GM19240 (cell line): ENCODE data around the gene CXCR5.
"Not testable (repeated sequence)": the region's sequence is repeated elsewhere in the genome, so short reads cannot be mapped to it uniquely, and the experiment has no call there.

Experiments
- DNase-seq: peaks from one replicate; pipeline ENCODE4 v3.0.0; 2011; ENCODE audit warnings: low spot score; ENCODE audit not compliant: insufficient read length

CXCR5 gene

GRCh38 chr11:118883368-118884071 is at the start of gene CXCR5:
CXCR5 (plus strand) TSS chr11:118883892; CDS start chr11:118883942, 50 bp downstream.
- DNase-seq: no peak

GRCh38 chr11:118834427-118835028 is 49.2 kb upstream of the CXCR5 start:
- no peak for DNase-seq

- DNase-seq: no peak
Observed at GRCh38 chr11:118837868-118838267, 45.8 kb upstream of the CXCR5 start.

- no peak for DNase-seq
Observed at GRCh38 chr11:118838905-118839553, 44.7 kb upstream of the CXCR5 start.

- DNase-seq: no peak
Observed at GRCh38 chr11:118841469-118842242, 42.0 kb upstream of the CXCR5 start.

- no peak for DNase-seq
Observed at GRCh38 chr11:118842369-118842768, 41.3 kb upstream of the CXCR5 start.

GRCh38 chr11:118842843-118843242 is 40.8 kb upstream of the CXCR5 start:
- not testable (repeated sequence) for DNase-seq

GRCh38 chr11:118843565-118843964 is 40.1 kb upstream of the CXCR5 start:
- no peak for DNase-seq

- no peak for DNase-seq
Observed at GRCh38 chr11:118845369-118845768, 38.3 kb upstream of the CXCR5 start.

GRCh38 chr11:118846181-118846935 is 37.3 kb upstream of the CXCR5 start:
- DNase-seq: no peak

GRCh38 chr11:118849825-118850224 is 33.9 kb upstream of the CXCR5 start:
- DNase-seq: no peak

- no peak for DNase-seq
Observed at GRCh38 chr11:118851970-118852369, 31.7 kb upstream of the CXCR5 start.

- no peak for DNase-seq
Observed at GRCh38 chr11:118853678-118854077, 30.0 kb upstream of the CXCR5 start.

- DNase-seq: no peak
Observed at GRCh38 chr11:118856314-118856713, 27.4 kb upstream of the CXCR5 start.

GRCh38 chr11:118857385-118857784 is 26.3 kb upstream of the CXCR5 start:
- DNase-seq: no peak

GRCh38 chr11:118859973-118860372 is 23.7 kb upstream of the CXCR5 start:
- no peak for DNase-seq

- DNase-seq: no peak
Observed at GRCh38 chr11:118868659-118869058, 15.0 kb upstream of the CXCR5 start.

- DNase-seq: no peak
Observed at GRCh38 chr11:118870396-118871343, 13.0 kb upstream of the CXCR5 start.

- DNase-seq: no peak
Observed at GRCh38 chr11:118872403-118872821, 11.3 kb upstream of the CXCR5 start.

GRCh38 chr11:118873804-118874203 is 9.9 kb upstream of the CXCR5 start:
- no peak for DNase-seq
